H9 (cell line): ENCODE data around the gene DTWD1. TPM values are rescaled to one million over a fixed set of nuclear protein-coding genes. Genes with fewer than 3 reads are reported as not detected.

Experiments
- DNase-seq: peaks from one replicate; pipeline ENCODE4 v3.0.0-alpha.2; 2017
- H2AFZ ChIP-seq: one replicate; pipeline ENCODE4 v1.6.1; 2013; ENCODE audit warnings: mild to moderate bottlenecking, low read length, control low read depth, moderate library complexity
- H2AK5ac ChIP-seq: 2 replicates; pipeline ENCODE4 v1.6.1; 2013; ENCODE audit warnings: low read length, control low read depth, mixed read lengths; ENCODE audit not compliant: insufficient read length
- H2BK120ac ChIP-seq: one replicate; pipeline ENCODE4 v1.6.1; 2013; ENCODE audit warnings: low read depth, mild to moderate bottlenecking, low read length, control low read depth, inconsistent platforms; ENCODE audit not compliant: poor library complexity, severe bottlenecking
- H2BK12ac ChIP-seq: 2 replicates; pipeline ENCODE4 v1.6.1; 2013; ENCODE audit warnings: low read length, control low read depth, mixed read lengths, low read depth; ENCODE audit not compliant: insufficient read length
- H2BK15ac ChIP-seq: 2 replicates; pipeline ENCODE4 v1.6.1; 2013; ENCODE audit warnings: low read depth, low read length, control low read depth
- H2BK20ac ChIP-seq: one replicate; pipeline ENCODE4 v1.6.1; 2013; ENCODE audit warnings: low read depth, mild to moderate bottlenecking, low read length, control low read depth, inconsistent platforms; ENCODE audit not compliant: poor library complexity, severe bottlenecking
- H2BK5ac ChIP-seq: 2 replicates; pipeline ENCODE4 v1.6.1; 2013; ENCODE audit warnings: low read length, control low read depth, mixed read lengths; ENCODE audit not compliant: insufficient read length
- H3K14ac ChIP-seq: 2 replicates; pipeline ENCODE4 v1.6.1; 2013; ENCODE audit warnings: low read length, control low read depth; ENCODE audit not compliant: insufficient read depth
- H3K18ac ChIP-seq: 2 replicates; pipeline ENCODE4 v1.6.1; 2013; ENCODE audit warnings: low read depth, mild to moderate bottlenecking, mixed read lengths, low read length, control low read depth; ENCODE audit not compliant: insufficient read length
- H3K23ac ChIP-seq: 2 replicates; pipeline ENCODE4 v1.6.1; 2013; ENCODE audit warnings: low read length, control low read depth, mixed read lengths, low read depth; ENCODE audit not compliant: insufficient read length
- H3K23me2 ChIP-seq: 2 replicates; pipeline ENCODE4 v1.6.1; 2013; ENCODE audit warnings: low read depth, mild to moderate bottlenecking, mixed read lengths, low read length, control low read depth; ENCODE audit not compliant: insufficient read length, poor library complexity, severe bottlenecking
- H3K27ac ChIP-seq: 2 replicates; pipeline ENCODE4 v1.5.1; 2013; ENCODE audit warnings: low read length, control low read depth, mixed read lengths, low read depth; ENCODE audit not compliant: insufficient read length
- H3K27me3 ChIP-seq: 2 replicates; pipeline ENCODE4 v1.6.1; 2013; ENCODE audit warnings: low read length, control low read depth, inconsistent platforms; ENCODE audit not compliant: insufficient read depth
- H3K4ac ChIP-seq: 2 replicates; pipeline ENCODE4 v1.6.1; 2013; ENCODE audit warnings: low read depth, mild to moderate bottlenecking, control low read depth, inconsistent platforms, low read length, moderate library complexity
- H3K4me1 ChIP-seq: 2 replicates; pipeline ENCODE4 v1.6.1; 2013; ENCODE audit warnings: low read length, control low read depth, inconsistent platforms; ENCODE audit not compliant: insufficient read depth
- H3K4me2 ChIP-seq: 2 replicates; pipeline ENCODE4 v1.6.1; 2013; ENCODE audit warnings: low read length, control low read depth, mixed read lengths; ENCODE audit not compliant: insufficient read length, insufficient read depth
- H3K56ac ChIP-seq: 2 replicates; pipeline ENCODE4 v1.6.1; 2013; ENCODE audit warnings: low read depth, mild to moderate bottlenecking, mixed read lengths, low read length, control low read depth; ENCODE audit not compliant: insufficient read length
- H3K79me1 ChIP-seq: 2 replicates; pipeline ENCODE4 v1.6.1; 2013; ENCODE audit warnings: low read depth, mild to moderate bottlenecking, moderate library complexity, low read length, control low read depth, inconsistent platforms; ENCODE audit not compliant: insufficient read depth, poor library complexity, severe bottlenecking
- H3K79me2 ChIP-seq: 2 replicates; pipeline ENCODE4 v1.6.1; 2013; ENCODE audit warnings: low read length, control low read depth, inconsistent platforms; ENCODE audit not compliant: insufficient read depth
- H3K9ac ChIP-seq: 2 replicates; pipeline ENCODE4 v1.6.1; 2013; ENCODE audit warnings: low read length, control low read depth, mixed read lengths; ENCODE audit not compliant: insufficient read length; ENCODE audit errors: extremely low read depth
- H3K9me3 ChIP-seq: one replicate; pipeline ENCODE4 v1.6.1; 2013; ENCODE audit warnings: low read depth, low read length, inconsistent platforms; ENCODE audit not compliant: control insufficient read depth
- H3T11ph ChIP-seq: one replicate; pipeline ENCODE4 v1.6.1; 2013; ENCODE audit warnings: mild to moderate bottlenecking, low read length, control low read depth, inconsistent platforms
- H4K20me1 ChIP-seq: one replicate; pipeline ENCODE4 v1.6.1; 2013; ENCODE audit not compliant: control insufficient read depth, insufficient read length, insufficient read depth
- H4K5ac ChIP-seq: 2 replicates; pipeline ENCODE4 v1.6.1; 2013; ENCODE audit warnings: low read depth, mild to moderate bottlenecking, mixed read lengths, low read length, control low read depth; ENCODE audit not compliant: insufficient read length
- H4K8ac ChIP-seq: replicated peaks from 2 replicates; pipeline ENCODE4 v1.6.1; 2013; ENCODE audit warnings: low read length, control low read depth, mixed read lengths, low read depth; ENCODE audit not compliant: insufficient read length
- H4K91ac ChIP-seq: 2 replicates; pipeline ENCODE4 v1.6.1; 2013; ENCODE audit warnings: low read depth, mild to moderate bottlenecking, moderate library complexity, mixed read lengths, low read length, control low read depth; ENCODE audit not compliant: insufficient read length
- H3K27ac Mint-ChIP-seq, 3 experiments: 2 replicates in 2 of 3; 3 replicates in 1 of 3; pipeline ENCODE4 v1.8.0; 2020 to 2021; ENCODE audit warnings: mixed read lengths in 3 of 3, mild to moderate bottlenecking in 1 of 3, moderate library complexity in 1 of 3
- H3K27me3 Mint-ChIP-seq: 2 replicates; pipeline ENCODE4 v1.8.0; 2021; ENCODE audit warnings: low read depth, mild to moderate bottlenecking, moderate library complexity, mixed read lengths
- H3K36me3 Mint-ChIP-seq, 3 experiments: 2 replicates in 2 of 3; 3 replicates in 1 of 3; pipeline ENCODE4 v1.8.0; 2020 to 2021; ENCODE audit warnings: low read depth in 3 of 3, mixed read lengths in 3 of 3; ENCODE audit not compliant: insufficient read depth in 1 of 3
- H3K4me1 Mint-ChIP-seq, 2 experiments: 2 replicates each; pipeline ENCODE4 v1.8.0; 2020; ENCODE audit warnings: mixed read lengths in 2 of 2
- H3K4me3 Mint-ChIP-seq, 2 experiments: 2 replicates in 1 of 2; 3 replicates in 1 of 2; pipeline ENCODE4 v1.8.0; 2020 to 2021; ENCODE audit warnings: mild to moderate bottlenecking in 2 of 2, mixed read lengths in 2 of 2, moderate library complexity in 1 of 2
- H3K9me3 Mint-ChIP-seq, 2 experiments: 2 replicates in 1 of 2; 3 replicates in 1 of 2; pipeline ENCODE4 v1.8.0; 2020; ENCODE audit warnings: mild to moderate bottlenecking in 2 of 2, mixed read lengths in 2 of 2, moderate library complexity in 1 of 2
- WGBS: extraction: QIAGEN DNeasy Blood & Tissue Kit; methylation state at CpG from one replicate; pipeline ENCODE4 v1.1.7; 2013; ENCODE audit warnings: missing lambda C conversion rate, low lambda C conversion rate, mixed read lengths; ENCODE audit not compliant: insufficient read length; ENCODE audit errors: extremely low coverage; 5-methylcytosine and 5-hydroxymethylcytosine counted together
- total RNA-seq: library from RNA; stranded (reverse); gene quantifications from 2 replicates; pipeline ENCODE4 v1.2.1, GENCODE V29; 2021
- TF ChIP-seq, protein P1 (sequence below): fragments of 200-600 bp; sonication (generic); conservative IDR thresholded peaks from 3 replicates; pipeline ENCODE4 v1.8.0; 2021; ENCODE audit warnings: antibody characterized with exemption, mild to moderate bottlenecking

Gene DTWD1
- total RNA-seq, 1 experiment from 2014 or later, result 26.7 TPM

DNA sequence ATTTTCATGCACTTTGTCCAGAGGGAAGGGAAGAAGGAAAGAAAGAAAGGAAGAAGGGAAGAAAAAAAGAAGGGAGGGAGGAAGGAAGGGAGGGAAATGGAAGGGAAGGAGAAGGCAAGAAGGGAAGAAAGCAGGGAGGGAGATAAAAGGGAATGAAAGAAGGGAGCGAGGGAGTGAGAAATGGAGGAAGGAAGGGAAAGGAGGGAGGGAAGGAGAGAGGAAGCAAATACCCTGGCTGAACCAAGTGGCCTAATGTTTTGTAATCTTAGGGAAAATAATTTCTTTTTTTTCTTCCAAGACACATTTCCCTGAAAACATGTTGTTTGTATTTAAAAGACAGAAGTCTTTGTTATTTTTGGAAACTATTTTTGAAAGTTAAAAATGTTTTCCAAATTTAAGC, 35.9 kb downstream of the DTWD1 start:
- H3K36me3 Mint-ChIP-seq, result peaks cover 2 to 29% (median 21%) of the 10 kb centered on the region in 3 experiments; a peak in 6 of 7 replicates
- no peaks in the 10 kb centered on the region for H3K4me1 Mint-ChIP-seq
- H2BK15ac ChIP-seq, result no peak overlapping the region

More for the DNA sequence above, 35.9 kb downstream of the DTWD1 start:
- DNase-seq, result no peak
- Histone ChIP-seq H2BK5ac (no peak overlapping the region), H3K23ac (no peak overlapping the region), H2BK12ac (no peak overlapping the region), H4K8ac (no peak overlapping the region), H3K23me2 (no peaks in the 10 kb centered on the region), H3K14ac (no peak overlapping the region), H4K91ac (no peak overlapping the region), H3K27me3 (no peaks in the 10 kb centered on the region), H2BK20ac (no peak overlapping the region), H3K4ac (no peak overlapping the region), H4K20me1 (no peaks in the 10 kb centered on the region), H3K9ac (no peak overlapping the region), H3K18ac (no peak overlapping the region), H2BK120ac (no peak overlapping the region), H2AK5ac (no peak overlapping the region), H3K56ac (no peak overlapping the region), H3K9me3 (peaks cover 15% of the 10 kb centered on the region), H3T11ph (no peak overlapping the region), H3K79me1 (no peaks in the 10 kb centered on the region), H3K79me2 (no peaks in the 10 kb centered on the region), H4K5ac (no peak overlapping the region), H2AFZ (no peak overlapping the region), H3K4me2 (no peak overlapping the region), H3K27ac (no peak overlapping the region), H3K4me1 (no peaks in the 10 kb centered on the region)
- H3K27ac Mint-ChIP-seq, result no peak overlapping the region
- peaks cover 30 to 33% of the 10 kb centered on the region in 2 experiments for H3K9me3 Mint-ChIP-seq
- peaks cover 5% of the 10 kb centered on the region for H3K27me3 Mint-ChIP-seq
- WGBS, result 100% methylated on average over 1 of the region's 1 CpG
- TF ChIP-seq, protein P1, sequence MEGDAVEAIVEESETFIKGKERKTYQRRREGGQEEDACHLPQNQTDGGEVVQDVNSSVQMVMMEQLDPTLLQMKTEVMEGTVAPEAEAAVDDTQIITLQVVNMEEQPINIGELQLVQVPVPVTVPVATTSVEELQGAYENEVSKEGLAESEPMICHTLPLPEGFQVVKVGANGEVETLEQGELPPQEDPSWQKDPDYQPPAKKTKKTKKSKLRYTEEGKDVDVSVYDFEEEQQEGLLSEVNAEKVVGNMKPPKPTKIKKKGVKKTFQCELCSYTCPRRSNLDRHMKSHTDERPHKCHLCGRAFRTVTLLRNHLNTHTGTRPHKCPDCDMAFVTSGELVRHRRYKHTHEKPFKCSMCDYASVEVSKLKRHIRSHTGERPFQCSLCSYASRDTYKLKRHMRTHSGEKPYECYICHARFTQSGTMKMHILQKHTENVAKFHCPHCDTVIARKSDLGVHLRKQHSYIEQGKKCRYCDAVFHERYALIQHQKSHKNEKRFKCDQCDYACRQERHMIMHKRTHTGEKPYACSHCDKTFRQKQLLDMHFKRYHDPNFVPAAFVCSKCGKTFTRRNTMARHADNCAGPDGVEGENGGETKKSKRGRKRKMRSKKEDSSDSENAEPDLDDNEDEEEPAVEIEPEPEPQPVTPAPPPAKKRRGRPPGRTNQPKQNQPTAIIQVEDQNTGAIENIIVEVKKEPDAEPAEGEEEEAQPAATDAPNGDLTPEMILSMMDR, result no peak
- no peak overlapping the region; a peak in 1 of 5 replicates for H3K4me3 Mint-ChIP-seq
